NCI-H187 treated with DMSO at 0.1 percent for 48 hours (cell line): ENCODE data around the gene HHIPL2.

ENCODE experiments used
- DNase-seq: peaks from one replicate; lab custom pipeline; 2025; lab: John Stamatoyannopoulos, UW

Gene HHIPL2

GRCh38 chr1:222547944-222548671, at the start of gene HHIPL2:
Gene HHIPL2 (minus strand): TSS chr1:222548104. CDS start chr1:222548044, 60 bp downstream.
- no peak for DNase-seq

GRCh38 chr1:222596696-222597095, 48.8 kb upstream of the HHIPL2 start:
- no peak for DNase-seq

GRCh38 chr1:222594789-222595188, 46.9 kb upstream of the HHIPL2 start:
- no peak for DNase-seq

GRCh38 chr1:222592171-222592570, 44.3 kb upstream of the HHIPL2 start:
- no peak for DNase-seq

GRCh38 chr1:222589462-222590302, 41.8 kb upstream of the HHIPL2 start, which contains the start of gene TAF1A:
Gene TAF1A (minus strand): TSS chr1:222589933.
- no peak for DNase-seq

GRCh38 chr1:222588135-222588534, 40.2 kb upstream of the HHIPL2 start:
- no peak for DNase-seq

- DNase-seq, result no peak
These were observed 38.9 kb upstream of the HHIPL2 start for GRCh38 chr1:222586842-222587241.

- DNase-seq, result no peak
These were observed 35.2 kb upstream of the HHIPL2 start for GRCh38 chr1:222583079-222583478.

- DNase-seq, result no peak
These were observed 34.3 kb upstream of the HHIPL2 start for GRCh38 chr1:222582099-222582774.

GRCh38 chr1:222579316-222579715, 31.4 kb upstream of the HHIPL2 start:
- no peak for DNase-seq

GRCh38 chr1:222570837-222571236, 22.9 kb upstream of the HHIPL2 start:
- no peak for DNase-seq

GRCh38 chr1:222561656-222562055, 13.8 kb upstream of the HHIPL2 start:
- no peak for DNase-seq

- no peak for DNase-seq
These were observed 9.7 kb upstream of the HHIPL2 start for GRCh38 chr1:222557574-222557973.

GRCh38 chr1:222557148-222557547, 9.2 kb upstream of the HHIPL2 start:
- no peak for DNase-seq

GRCh38 chr1:222555992-222556615, 8.2 kb upstream of the HHIPL2 start:
- no peak for DNase-seq

- no peak for DNase-seq
These were observed 6.3 kb upstream of the HHIPL2 start for GRCh38 chr1:222554177-222554576.

GRCh38 chr1:222552882-222553281, 5.0 kb upstream of the HHIPL2 start:
- no peak for DNase-seq

GRCh38 chr1:222547260-222547614, 667 bp downstream of the HHIPL2 start:
- no peak for DNase-seq

GRCh38 chr1:222546548-222547259, 1.2 kb downstream of the HHIPL2 start:
- DNase-seq, result no peak

GRCh38 chr1:222546091-222546490, 1.8 kb downstream of the HHIPL2 start:
- no peak for DNase-seq

GRCh38 chr1:222543817-222544216, 4.1 kb downstream of the HHIPL2 start:
- no peak for DNase-seq

GRCh38 chr1:222540598-222540995, 7.3 kb downstream of the HHIPL2 start:
- no peak for DNase-seq
